ENCODE measurements around the gene ARL15.

Gene ARL15

DNA sequence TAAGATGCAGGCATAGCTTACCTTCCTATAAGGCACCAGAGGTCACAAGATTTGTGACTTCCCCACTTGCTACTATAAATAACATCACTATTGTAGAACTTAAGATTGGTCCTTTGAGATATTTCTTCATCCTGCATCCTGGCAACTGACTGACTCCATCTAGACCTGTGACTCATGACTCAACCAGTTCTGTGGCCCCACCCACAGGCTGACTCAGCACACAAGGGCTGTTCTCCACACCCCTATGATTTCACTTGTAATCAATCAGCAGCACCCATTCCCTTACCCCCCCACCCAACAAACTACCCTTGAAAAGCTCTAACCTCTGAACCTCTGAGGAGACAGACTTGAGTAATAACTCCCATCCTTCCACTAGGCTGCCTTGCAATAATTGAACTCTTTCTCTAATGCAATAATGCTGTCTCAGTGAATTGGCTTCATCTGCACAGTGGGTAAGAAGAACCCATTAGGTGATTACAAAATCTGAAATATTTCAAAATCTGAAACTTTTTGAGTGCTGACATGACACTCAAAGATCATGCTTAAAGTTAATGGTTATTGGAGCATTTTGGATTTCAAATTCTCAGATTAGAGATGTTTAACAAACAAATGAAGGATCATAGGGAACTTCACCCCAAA, 296.7 kb downstream of the ARL15 start:
- no peak for TF ChIP-seq MAX (IDR thresholded peaks at IDR 0.05; ENCODE audit: low read depth, low read length)
- no peak for TF ChIP-seq POLR2A (IDR thresholded peaks at IDR 0.05; ENCODE audit: extremely low read depth, insufficient read length)
- TF ChIP-seq MYC (IDR thresholded peaks at IDR 0.05; ENCODE audit: low read depth, low read length), result no peak
- TF ChIP-seq CTCF (IDR thresholded peaks at IDR 0.05; ENCODE audit: low read depth, low read length), result no peak
- no peak overlapping the region for H3K4me3 ChIP-seq (ENCODE audit: low read depth, low read length)
- peak; percentile 73 for DNase-seq (ENCODE audit: low read depth)

- TF ChIP-seq POLR2A (IDR thresholded peaks at IDR 0.05; ENCODE audit: extremely low read depth, insufficient read length) (no peak), MYC (IDR thresholded peaks at IDR 0.05; ENCODE audit: low read depth, low read length) (no peak), MAX (IDR thresholded peaks at IDR 0.05; ENCODE audit: low read depth, low read length) (no peak), CTCF (IDR thresholded peaks at IDR 0.05; ENCODE audit: low read depth, low read length) (no peak)
- no peak for DNase-seq (ENCODE audit: low read depth)
- no peak overlapping the region for H3K4me3 ChIP-seq (ENCODE audit: low read depth, low read length)
Measured at GRCh38 chr5:54009828-54010227, 300.5 kb downstream of the ARL15 start.

DNA sequence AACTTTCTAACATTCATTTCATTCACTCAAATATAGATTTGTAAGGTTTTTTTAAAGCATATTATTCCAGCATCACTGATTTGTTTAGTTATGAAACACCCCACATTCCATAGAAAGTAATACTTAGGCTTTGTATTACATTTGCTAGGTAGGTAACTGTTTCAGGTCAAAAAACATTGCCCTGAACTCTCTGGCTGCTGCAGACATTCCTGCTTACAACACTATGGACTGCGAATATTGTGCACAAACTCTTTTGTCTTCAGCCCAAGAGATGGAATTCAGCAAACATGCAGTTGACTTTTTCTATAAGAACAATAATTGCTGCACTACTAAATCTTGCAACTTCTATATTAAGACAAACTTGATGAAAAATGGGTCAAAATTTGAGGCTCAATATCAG, 301.0 kb downstream of the ARL15 start:
- no peak overlapping the region for H3K4me3 ChIP-seq (ENCODE audit: low read depth, low read length)
- TF ChIP-seq MYC (IDR thresholded peaks at IDR 0.05; ENCODE audit: low read depth, low read length) (no peak), MAX (IDR thresholded peaks at IDR 0.05; ENCODE audit: low read depth, low read length) (no peak), POLR2A (IDR thresholded peaks at IDR 0.05; ENCODE audit: extremely low read depth, insufficient read length) (no peak), CTCF (IDR thresholded peaks at IDR 0.05; ENCODE audit: low read depth, low read length) (no peak)
- no peak for DNase-seq (ENCODE audit: low read depth)

DNA sequence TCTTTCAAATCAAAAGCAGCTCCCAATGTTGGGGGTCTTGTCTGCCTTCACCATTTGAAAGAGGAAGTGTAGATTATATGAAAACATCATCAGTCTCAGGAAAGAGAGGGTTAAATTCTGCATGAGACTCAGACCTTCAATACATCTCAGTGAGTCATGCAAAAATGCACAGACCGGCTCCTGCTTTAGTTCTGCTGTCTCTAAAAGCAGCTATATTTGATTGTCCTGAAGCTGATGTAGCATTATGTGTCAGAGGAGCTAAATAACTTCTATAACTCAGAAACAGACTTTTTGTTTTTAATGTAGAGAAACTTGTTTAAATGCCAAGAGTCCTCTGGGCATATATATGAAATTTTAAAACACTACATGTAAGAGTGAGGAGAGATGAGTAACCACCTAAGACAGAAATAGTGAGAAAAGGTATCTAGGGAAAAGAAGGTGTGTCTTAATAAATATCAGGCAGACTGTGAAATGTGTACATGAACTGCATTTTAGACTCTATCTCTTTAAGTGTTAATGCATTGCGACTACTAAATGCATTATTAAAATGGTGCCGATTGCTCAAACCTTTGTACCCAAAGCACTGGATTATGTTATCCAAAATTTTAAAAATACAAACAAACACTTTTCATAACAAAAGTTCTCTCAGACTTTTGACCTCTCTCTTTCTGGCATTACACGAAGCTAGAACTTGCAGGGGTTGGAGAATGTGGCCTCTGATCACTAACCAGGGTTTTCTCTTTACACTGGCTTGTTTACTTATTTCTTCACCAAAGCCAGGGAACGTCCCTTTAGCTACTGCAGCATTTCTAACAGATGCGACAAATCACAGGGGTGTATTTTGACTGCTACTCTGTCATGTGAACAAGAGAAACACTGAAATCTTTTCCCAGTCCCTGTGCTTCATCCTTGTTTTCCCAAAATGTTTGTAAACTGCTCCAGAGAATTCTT, 302.3 kb downstream of the ARL15 start:
- TF ChIP-seq MYC (IDR thresholded peaks at IDR 0.05; ENCODE audit: low read depth, low read length) (no peak), CTCF (IDR thresholded peaks at IDR 0.05; ENCODE audit: low read depth, low read length) (no peak), MAX (IDR thresholded peaks at IDR 0.05; ENCODE audit: low read depth, low read length) (no peak), POLR2A (IDR thresholded peaks at IDR 0.05; ENCODE audit: extremely low read depth, insufficient read length) (no peak)
- no peak for DNase-seq (ENCODE audit: low read depth)
- no peak overlapping the region for H3K4me3 ChIP-seq (ENCODE audit: low read depth, low read length)

DNA sequence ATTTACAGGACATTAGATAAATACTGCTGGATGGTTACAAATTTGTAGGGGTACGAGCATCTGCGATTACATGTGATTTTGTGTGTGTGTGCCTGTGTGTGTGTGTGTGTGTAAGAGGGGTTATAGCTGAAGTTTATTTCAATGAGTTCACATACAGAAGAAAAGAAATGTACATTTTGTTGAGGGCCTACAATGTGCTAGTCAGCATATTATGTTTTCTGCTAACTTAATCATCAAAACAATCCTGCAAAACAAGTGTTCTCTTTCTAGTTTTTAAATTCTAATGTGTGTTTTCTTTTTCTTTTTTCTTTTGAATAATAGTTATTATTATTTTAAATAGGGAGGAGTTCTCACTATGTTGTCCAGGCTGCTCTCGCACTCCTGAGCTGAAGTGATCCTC, 305.7 kb downstream of the ARL15 start:
- H3K4me3 ChIP-seq (ENCODE audit: low read depth, low read length), result no peak overlapping the region
- TF ChIP-seq POLR2A (IDR thresholded peaks at IDR 0.05; ENCODE audit: extremely low read depth, insufficient read length) (no peak), MYC (IDR thresholded peaks at IDR 0.05; ENCODE audit: low read depth, low read length) (no peak), CTCF (IDR thresholded peaks at IDR 0.05; ENCODE audit: low read depth, low read length) (no peak), MAX (IDR thresholded peaks at IDR 0.05; ENCODE audit: low read depth, low read length) (no peak)
- no peak for DNase-seq (ENCODE audit: low read depth)
